Measurements from ENCODE around the gene UBE2L3. TPM values are rescaled to one million over a fixed set of nuclear protein-coding genes. Genes with fewer than 3 reads are reported as not detected.
A peak's percentile ranks its signal among the peaks of the same experiment; 100 is the strongest.
"Not testable (repeated sequence)": the region's sequence is repeated elsewhere in the genome, so short reads cannot be mapped to it uniquely, and the experiment has no call there.

The UBE2L3 gene
- total and polyA plus RNA-seq, 3 experiments from 2014 or later: 74.3 to 109 (median 80.2) TPM

GRCh38 chr22:21642584-21643448 lies 75.3 kb downstream of the UBE2L3 start:
- Mint-ChIP-seq H3K4me3 (peak overlapping the region; percentile 77 to 91 (median 87)), H3K27ac (peak overlapping the region; percentile 44 to 99 (median 90)), H3K36me3 (peaks cover 2 to 27% (median 7%) of the 10 kb centered on the region in 3 donors), H3K9me3 (no peaks in the 10 kb centered on the region), H3K27me3 (no peaks in the 10 kb centered on the region), H3K4me1 (peaks cover 31 to 33% (median 31%) of the 10 kb centered on the region in 3 donors)
- peak overlapping the region; percentile 86 for H3K4me3 ChIP-seq (ENCODE audit: low read length)
- H3K36me3 ChIP-seq (ENCODE audit: insufficient read depth, low read length): peaks cover 15% of the 10 kb centered on the region
- no peaks in the 10 kb centered on the region for H3K9me3 ChIP-seq (ENCODE audit: low read length)
- CTCF ChIA-PET: interaction anchor here (0.8 to 5.4 kb wide), 13 partner anchors 9 to 295 kb away, joined by 3 to 99 read pairs (median 6); partner anchors contain the start of genes CCDC116, PPIL2 and YDJC
- peak overlapping the region; percentile 96 for H3K27ac ChIP-seq (ENCODE audit: low read depth, low read length)
- DNase-seq: peak; percentile 41 to 72 (median 52)
- peaks cover 27% of the 10 kb centered on the region for H3K4me1 ChIP-seq (ENCODE audit: insufficient read depth, low read length)
- no peaks in the 10 kb centered on the region for H3K27me3 ChIP-seq (ENCODE audit: insufficient read depth, low read length, poor library complexity, severe bottlenecking)
- POLR2A ChIA-PET: interaction anchor here (0.5 to 6.0 kb wide), 6 partner anchors 9 to 93 kb away, joined by 4 to 76 read pairs (median 6); partner anchors contain the start of genes CCDC116, YDJC and YPEL1

- Mint-ChIP-seq H3K27ac (peak overlapping the region; percentile 3 to 93 (median 76)), H3K4me3 (peak overlapping the region; percentile 77 to 91 (median 87)), H3K36me3 (peaks cover 2 to 28% (median 7%) of the 10 kb centered on the region in 3 donors), H3K27me3 (no peaks in the 10 kb centered on the region), H3K9me3 (no peaks in the 10 kb centered on the region), H3K4me1 (peaks cover 31 to 33% (median 31%) of the 10 kb centered on the region in 3 donors)
- Histone ChIP-seq H3K4me3 (ENCODE audit: low read length) (peak overlapping the region; percentile 86), H3K27ac (ENCODE audit: low read depth, low read length) (peak overlapping the region; percentile 96), H3K27me3 (ENCODE audit: insufficient read depth, low read length, poor library complexity, severe bottlenecking) (no peaks in the 10 kb centered on the region), H3K9me3 (ENCODE audit: low read length) (no peaks in the 10 kb centered on the region), H3K4me1 (ENCODE audit: insufficient read depth, low read length) (peaks cover 27% of the 10 kb centered on the region), H3K36me3 (ENCODE audit: insufficient read depth, low read length) (peaks cover 15% of the 10 kb centered on the region)
- POLR2A ChIA-PET: interaction anchor here (0.5 to 6.0 kb wide), 4 partner anchors 11 to 92 kb away, joined by 3 to 76 read pairs (median 6); partner anchors contain the start of genes CCDC116, YDJC and YPEL1
- CTCF ChIA-PET: interaction anchor here (1.0 to 5.4 kb wide), 9 partner anchors 8 to 75 kb away, joined by 3 to 99 read pairs (median 9); partner anchors contain the start of genes CCDC116, PPIL2 and YDJC
- DNase-seq: no peak
Observed at GRCh38 chr22:21643533-21644357, 76.2 kb downstream of the UBE2L3 start.

GRCh38 chr22:21645513-21645912 lies 78.0 kb downstream of the UBE2L3 start:
- POLR2A ChIA-PET: interaction anchor here (6.0 kb wide), 1 partner anchor 16 kb away, joined by 76 read pairs; the partner anchor contains the start of gene YDJC
- peaks cover 33 to 37% (median 35%) of the 10 kb centered on the region in 3 donors for H3K4me1 Mint-ChIP-seq

GRCh38 chr22:21646608-21647590 lies 79.4 kb downstream of the UBE2L3 start:
- peaks cover 15% of the 10 kb centered on the region for H3K36me3 ChIP-seq (ENCODE audit: insufficient read depth, low read length)
- Mint-ChIP-seq H3K4me1 (peaks cover 31 to 41% (median 39%) of the 10 kb centered on the region in 3 donors), H3K9me3 (no peaks in the 10 kb centered on the region), H3K27ac (peak overlapping the region in 2 of 8 donors; percentile 12 to 49), H3K36me3 (peaks cover 2 to 33% (median 7%) of the 10 kb centered on the region in 3 donors), H3K27me3 (no peaks in the 10 kb centered on the region), H3K4me3 (peak overlapping the region in 1 of 7 donors; percentile 61)
- no peak overlapping the region for H3K27ac ChIP-seq (ENCODE audit: low read depth, low read length)
- H3K27me3 ChIP-seq (ENCODE audit: insufficient read depth, low read length, poor library complexity, severe bottlenecking): no peaks in the 10 kb centered on the region
- POLR2A ChIA-PET: interaction anchor here (0.6 to 0.9 kb wide), 2 partner anchors 18 to 19 kb away, joined by 3 to 7 read pairs; partner anchors contain the start of genes PPIL2 and YDJC
- H3K4me1 ChIP-seq (ENCODE audit: insufficient read depth, low read length): peaks cover 30% of the 10 kb centered on the region
- CTCF ChIA-PET: interaction anchor here (0.7 to 4.0 kb wide), 16 partner anchors 9 to 291 kb away, joined by 3 to 48 read pairs (median 4); partner anchors contain the start of genes CCDC116, PPIL2, UBE2L3 and YDJC
- H3K9me3 ChIP-seq (ENCODE audit: low read length): no peaks in the 10 kb centered on the region
- H3K4me3 ChIP-seq (ENCODE audit: low read length): no peak overlapping the region
- DNase-seq: peak; percentile 60 to 83 (median 75)

More at GRCh38 chr22:21645513-21645912, 78.0 kb downstream of the UBE2L3 start:
- H3K27me3 Mint-ChIP-seq; H3K4me3 ChIP-seq (ENCODE audit: low read length); H3K4me3 Mint-ChIP-seq; H3K27me3 ChIP-seq (ENCODE audit: insufficient read depth, low read length, poor library complexity, severe bottlenecking); H3K27ac ChIP-seq (ENCODE audit: low read depth, low read length); DNase-seq; H3K9me3 ChIP-seq (ENCODE audit: low read length); H3K9me3 Mint-ChIP-seq: not testable (repeated sequence)
- peaks cover 28% of the 10 kb centered on the region for H3K4me1 ChIP-seq (ENCODE audit: insufficient read depth, low read length)
- Mint-ChIP-seq H3K27ac (peak overlapping the region in 2 of 8 donors; percentile 43 to 61), H3K36me3 (peaks cover 2 to 33% (median 7%) of the 10 kb centered on the region in 3 donors)
- CTCF ChIA-PET: interaction anchor here (1.2 to 4.0 kb wide), 3 partner anchors 16 to 21 kb away, joined by 3 to 48 read pairs (median 5); partner anchors contain the start of genes PPIL2 and YDJC
- H3K36me3 ChIP-seq (ENCODE audit: insufficient read depth, low read length): peaks cover 15% of the 10 kb centered on the region

GRCh38 chr22:21650280-21650679 lies 82.8 kb downstream of the UBE2L3 start:
- Histone ChIP-seq H3K9me3 (ENCODE audit: low read length) (no peaks in the 10 kb centered on the region), H3K27me3 (ENCODE audit: insufficient read depth, low read length, poor library complexity, severe bottlenecking) (no peaks in the 10 kb centered on the region), H3K4me3 (ENCODE audit: low read length) (no peak overlapping the region), H3K4me1 (ENCODE audit: insufficient read depth, low read length) (peaks cover 23% of the 10 kb centered on the region), H3K27ac (ENCODE audit: low read depth, low read length) (no peak overlapping the region), H3K36me3 (ENCODE audit: insufficient read depth, low read length) (peaks cover 10% of the 10 kb centered on the region)
- H3K27ac Mint-ChIP-seq: no peak overlapping the region
- no peak for DNase-seq
- peaks cover 2 to 17% (median 7%) of the 10 kb centered on the region in 3 donors for H3K36me3 Mint-ChIP-seq
- H3K4me3 Mint-ChIP-seq: peak overlapping the region in 5 of 7 donors; percentile 3 to 87 (median 12)
- POLR2A ChIA-PET: no interaction called here
- CTCF ChIA-PET: interaction anchor here (1.8 to 3.5 kb wide), 2 partner anchors 8 to 11 kb away, joined by 5 to 16 read pairs; partner anchors contain the start of gene SDF2L1
- no peaks in the 10 kb centered on the region for H3K27me3 Mint-ChIP-seq
- peaks cover 20 to 35% (median 26%) of the 10 kb centered on the region in 3 donors for H3K4me1 Mint-ChIP-seq
- no peaks in the 10 kb centered on the region for H3K9me3 Mint-ChIP-seq

- ChIA-PET POLR2A (interaction anchor here (2.4 kb wide), 1 partner anchor 9 kb away, joined by 13 read pairs; the partner anchor contains the start of gene SDF2L1), CTCF (interaction anchor here (2.2 to 3.5 kb wide), 2 partner anchors 8 to 21 kb away, joined by 9 to 16 read pairs; partner anchors contain the start of genes SDF2L1 and YDJC)
- Mint-ChIP-seq H3K9me3 (no peaks in the 10 kb centered on the region), H3K27ac (peak overlapping the region in 6 of 8 donors; percentile 3 to 76 (median 47)), H3K27me3 (no peaks in the 10 kb centered on the region), H3K4me1 (peaks cover 20 to 35% (median 26%) of the 10 kb centered on the region in 3 donors), H3K36me3 (peaks cover 2 to 15% (median 7%) of the 10 kb centered on the region in 3 donors), H3K4me3 (peak overlapping the region; percentile 81 to 94 (median 88))
- Histone ChIP-seq H3K27me3 (ENCODE audit: insufficient read depth, low read length, poor library complexity, severe bottlenecking) (no peaks in the 10 kb centered on the region), H3K36me3 (ENCODE audit: insufficient read depth, low read length) (peaks cover 10% of the 10 kb centered on the region), H3K9me3 (ENCODE audit: low read length) (no peaks in the 10 kb centered on the region), H3K4me1 (ENCODE audit: insufficient read depth, low read length) (peaks cover 23% of the 10 kb centered on the region), H3K27ac (ENCODE audit: low read depth, low read length) (peak overlapping the region; percentile 84), H3K4me3 (ENCODE audit: low read length) (peak overlapping the region; percentile 70)
- no peak for DNase-seq
Observed at GRCh38 chr22:21650823-21651520, 83.5 kb downstream of the UBE2L3 start.

All from CD8-positive, alpha-beta memory T cell (primary cell).